GF-D8 (cell line): ENCODE data around the gene ATP5MG.
"Not testable (repeated sequence)": the region's sequence is repeated elsewhere in the genome, so short reads cannot be mapped to it uniquely, and the experiment has no call there.

Experiments
- DNase-seq: peaks from one replicate; lab custom pipeline; 2025; lab: John Stamatoyannopoulos, UW

Gene ATP5MG

GRCh38 chr11:118410055-118410745 is 8.8 kb downstream of the ATP5MG start:
- no peak for DNase-seq

- no peak for DNase-seq
Measured at GRCh38 chr11:118411530-118411929, 10.1 kb downstream of the ATP5MG start.

GRCh38 chr11:118412921-118413320 is 11.5 kb downstream of the ATP5MG start:
- DNase-seq, result no peak

GRCh38 chr11:118415062-118415738 is 13.8 kb downstream of the ATP5MG start:
- DNase-seq, result peak; percentile 99

- DNase-seq, result peak; percentile 99
Measured at GRCh38 chr11:118415739-118416068, 14.3 kb downstream of the ATP5MG start.

- not testable (repeated sequence) for DNase-seq
Measured at GRCh38 chr11:118416900-118417299, 15.5 kb downstream of the ATP5MG start.

GRCh38 chr11:118417801-118418200 is 16.4 kb downstream of the ATP5MG start:
- DNase-seq, result no peak

GRCh38 chr11:118418766-118419165 is 17.4 kb downstream of the ATP5MG start:
- no peak for DNase-seq

GRCh38 chr11:118427707-118428106 is 26.3 kb downstream of the ATP5MG start:
- no peak for DNase-seq

GRCh38 chr11:118430956-118431355 is 29.6 kb downstream of the ATP5MG start:
- no peak for DNase-seq

- no peak for DNase-seq
Measured at GRCh38 chr11:118434123-118434552, 32.7 kb downstream of the ATP5MG start.

GRCh38 chr11:118434553-118435289 is 33.3 kb downstream of the ATP5MG start:
- DNase-seq, result peak; percentile 87

GRCh38 chr11:118435290-118435892 is 34.0 kb downstream of the ATP5MG start:
- peak; percentile 99 for DNase-seq

GRCh38 chr11:118435893-118436624 is 34.7 kb downstream of the ATP5MG start, which contains the start of gene KMT2A:
Gene KMT2A, plus strand, starts transcription at chr11:118436492. Its CDS starts 21 bp downstream, at chr11:118436513.
- peak; percentile 100 for DNase-seq

GRCh38 chr11:118436639-118437207 is 35.3 kb downstream of the ATP5MG start:
- DNase-seq, result no peak

GRCh38 chr11:118437208-118438125 is 36.1 kb downstream of the ATP5MG start:
- no peak for DNase-seq

GRCh38 chr11:118438314-118438931 is 37.0 kb downstream of the ATP5MG start:
- peak; percentile 77 for DNase-seq

GRCh38 chr11:118439646-118440045 is 38.2 kb downstream of the ATP5MG start:
- DNase-seq, result no peak

GRCh38 chr11:118441770-118442275 is 40.4 kb downstream of the ATP5MG start:
- no peak for DNase-seq

GRCh38 chr11:118442301-118442700 is 40.9 kb downstream of the ATP5MG start:
- DNase-seq, result no peak
